GM04504 (cell line): ENCODE results near the gene PM20D1.

Experiments used
- DNase-seq: peaks from one replicate; pipeline ENCODE4 v3.0.0-alpha.2; 2012; ENCODE audit warnings: low read depth

PM20D1 gene

DNA sequence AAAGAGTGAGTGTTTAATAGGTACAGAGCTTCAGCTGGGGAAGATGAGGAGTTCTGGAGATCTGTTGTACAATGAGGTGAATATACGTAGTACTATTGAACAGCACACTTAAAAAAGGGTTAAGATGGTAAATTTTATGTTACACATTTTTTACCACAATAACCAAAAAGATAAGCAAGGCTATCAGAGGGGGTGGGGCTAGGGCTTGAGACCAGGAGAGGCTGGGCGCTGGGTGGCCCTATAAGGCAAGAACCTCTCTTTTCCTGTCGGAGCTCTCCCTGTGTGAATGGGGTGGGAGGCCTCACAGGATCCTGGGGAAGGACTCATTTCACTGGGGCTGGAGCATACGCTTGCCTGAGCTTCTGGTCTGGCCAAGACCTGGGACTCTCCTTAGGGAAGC is 45.9 kb downstream of the PM20D1 start:
- no peak for DNase-seq

GRCh38 chr1:205802060-205802459 is 47.9 kb downstream of the PM20D1 start:
- no peak for DNase-seq

GRCh38 chr1:205800981-205801703 is 48.8 kb downstream of the PM20D1 start:
- no peak for DNase-seq

DNA sequence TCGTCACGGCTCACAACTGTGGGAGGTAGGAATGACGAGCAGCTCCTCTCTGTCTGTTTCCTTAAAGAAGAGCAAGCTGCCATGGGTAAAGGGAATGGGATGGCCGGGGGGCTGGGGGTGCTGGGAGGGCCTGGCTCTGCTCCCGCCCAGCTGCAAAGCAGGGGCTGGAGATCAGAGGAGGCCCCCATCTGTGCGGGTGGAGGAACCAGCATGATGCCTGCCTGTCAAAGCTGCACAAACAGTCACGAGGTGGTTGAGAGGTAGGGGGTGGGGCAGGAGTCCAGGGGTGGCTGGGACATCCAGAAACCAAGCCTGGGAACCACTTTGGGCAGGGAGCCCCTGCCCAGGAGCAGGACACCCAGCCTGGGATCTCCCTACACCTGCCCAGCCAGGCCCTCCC is 49.5 kb downstream of the PM20D1 start:
- no peak for DNase-seq

DNA sequence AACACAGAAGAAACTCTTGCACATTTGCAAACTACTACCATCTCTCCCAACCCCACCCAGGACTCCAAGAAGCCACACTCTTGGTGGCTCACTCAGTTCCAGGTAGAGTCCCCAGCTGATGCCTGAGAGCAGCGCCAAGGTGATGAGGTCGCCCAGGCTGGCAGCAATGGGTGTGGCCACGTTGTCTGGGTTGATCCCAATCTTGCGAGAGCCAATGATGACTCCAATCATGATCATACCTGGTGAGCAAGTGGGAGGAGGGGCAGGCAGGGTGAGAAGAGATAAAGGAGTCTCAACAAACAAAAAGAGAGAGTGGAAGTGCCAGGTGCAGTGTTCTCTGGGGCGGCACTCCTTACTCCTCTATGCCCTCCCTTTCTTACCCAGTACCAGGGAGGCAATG is 51.4 kb downstream of the PM20D1 start:
- no peak for DNase-seq

GRCh38 chr1:205797168-205797567 is 52.8 kb downstream of the PM20D1 start:
- no peak for DNase-seq

- DNase-seq, result no peak
Observed at GRCh38 chr1:205794011-205794730, 55.8 kb downstream of the PM20D1 start.

GRCh38 chr1:205792961-205793673 is 56.8 kb downstream of the PM20D1 start:
- DNase-seq, result no peak

DNA sequence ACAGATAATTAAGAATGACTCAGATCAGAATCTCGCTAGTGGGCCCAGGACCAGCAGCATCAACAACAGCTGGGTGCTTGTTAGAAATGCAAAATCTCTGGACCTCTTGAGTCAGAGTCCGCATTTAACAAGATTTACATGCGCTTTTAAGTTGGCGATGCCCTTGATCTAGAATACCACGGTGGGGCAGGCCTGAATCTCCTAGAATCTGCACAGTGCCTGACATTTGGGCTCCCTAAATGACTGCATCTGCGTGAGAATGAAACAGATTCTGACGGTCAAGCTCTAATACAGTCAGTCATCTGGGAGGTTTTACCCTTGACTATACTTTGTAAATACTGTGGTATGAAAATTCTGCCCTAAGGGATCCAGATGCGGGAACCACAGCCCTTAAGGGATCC is 57.5 kb downstream of the PM20D1 start:
- no peak for DNase-seq

- DNase-seq, result no peak
Observed at GRCh38 chr1:205791568-205792180, 58.3 kb downstream of the PM20D1 start.

DNA sequence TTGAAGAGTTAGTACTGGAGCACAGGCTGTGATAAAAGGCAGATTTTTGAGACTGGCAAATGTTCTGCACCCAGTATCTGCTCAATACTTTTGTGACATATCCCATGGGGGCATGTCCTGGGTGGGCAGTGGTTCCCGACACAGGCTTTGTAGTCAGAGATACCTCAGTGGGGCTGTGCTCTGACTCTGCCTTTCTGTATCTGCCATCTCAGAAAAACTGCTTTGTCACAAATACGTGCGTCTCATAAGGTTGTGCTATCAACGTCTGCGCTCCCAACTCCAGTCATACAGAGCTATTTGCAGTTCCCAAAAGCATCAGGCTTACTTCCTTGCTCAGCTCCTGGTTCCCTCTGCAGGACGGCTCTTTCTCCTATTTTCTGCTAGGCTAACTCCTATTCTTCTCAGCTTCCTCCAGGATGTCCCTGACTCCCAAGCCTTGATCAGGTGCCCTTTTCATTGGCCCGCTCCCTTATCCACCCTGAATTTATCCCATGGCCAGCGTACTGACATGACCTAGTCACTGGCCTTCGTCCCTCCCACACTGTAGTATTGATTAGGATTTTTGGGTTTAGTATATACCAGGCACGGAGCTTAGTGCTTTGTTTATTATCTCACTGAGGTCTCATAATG is 62.5 kb downstream of the PM20D1 start:
- DNase-seq, result no peak

- no peak for DNase-seq
Observed at GRCh38 chr1:205786601-205787000, 63.3 kb downstream of the PM20D1 start.

- DNase-seq, result no peak
Observed at GRCh38 chr1:205785446-205785845, 64.5 kb downstream of the PM20D1 start.

GRCh38 chr1:205783904-205784303 is 66.0 kb downstream of the PM20D1 start:
- no peak for DNase-seq

GRCh38 chr1:205783433-205783795 is 66.5 kb downstream of the PM20D1 start:
- DNase-seq, result no peak

- no peak for DNase-seq
Observed at GRCh38 chr1:205782627-205783432, 67.1 kb downstream of the PM20D1 start.

DNA sequence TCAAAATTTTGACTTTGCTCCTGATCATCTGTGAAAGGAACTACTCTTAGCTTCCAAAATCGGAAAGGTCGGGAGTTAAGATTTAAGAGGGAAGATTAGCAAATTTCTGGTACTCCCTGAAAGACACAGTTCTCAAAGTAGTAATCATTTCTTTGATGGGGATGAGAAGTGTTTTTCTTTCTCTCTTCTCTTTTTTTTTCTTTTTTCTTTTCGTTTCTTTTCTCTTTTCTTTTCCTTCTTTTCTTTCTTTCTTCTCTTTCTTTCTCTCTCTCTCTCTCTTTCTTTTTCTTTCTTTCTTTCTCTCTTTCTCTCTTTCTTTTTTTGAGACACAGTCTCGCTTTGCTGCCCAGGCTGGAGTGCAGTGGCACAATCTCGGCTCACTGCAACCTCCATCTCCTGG is 69.6 kb downstream of the PM20D1 start:
- no peak for DNase-seq
